Activated naive CD8-positive, alpha-beta T cell treated with anti-CD3 and anti-CD28 coated beads, Interleukin-2, amount 10 ng/mL, durations not matched to agents 7 days and 5 days (primary cell): ENCODE data around the gene CYRIA. TPM values are rescaled to one million over a fixed set of nuclear protein-coding genes. Genes with fewer than 3 reads are reported as not detected.
A peak's percentile ranks its signal among the peaks of the same experiment; 100 is the strongest.

Experiments used
- ATAC-seq: fragments of 150-1000 bp; cut with Tn5 transposase; one replicate; pipeline ENCODE4 v1.10.0; 2021; ENCODE audit warnings: low read depth, moderate library complexity
- POLR2A ChIA-PET: fragments of 350-600 bp; sonication (Branson Sonifier 250); formaldehyde crosslinking; loops from one replicate; lab custom pipeline; 2021; ENCODE audit warnings: antibody characterized with exemption; lab: Charles Lee
- DNase-seq: peaks from one replicate; pipeline ENCODE4 v3.0.0; 2021
- H3K27ac Mint-ChIP-seq: one replicate; pipeline ENCODE4 v1.8.0; 2022; ENCODE audit warnings: mild to moderate bottlenecking, mixed read lengths
- H3K27me3 Mint-ChIP-seq: one replicate; pipeline ENCODE4 v1.8.0; 2022; ENCODE audit warnings: mild to moderate bottlenecking, moderate library complexity, mixed read lengths
- H3K36me3 Mint-ChIP-seq: one replicate; pipeline ENCODE4 v1.8.0; 2021; ENCODE audit warnings: mild to moderate bottlenecking, mixed read lengths
- H3K4me1 Mint-ChIP-seq: one replicate; pipeline ENCODE4 v1.8.0; 2021; ENCODE audit warnings: mixed read lengths
- H3K4me3 Mint-ChIP-seq: one replicate; pipeline ENCODE4 v1.8.0; 2022; ENCODE audit warnings: mild to moderate bottlenecking, moderate library complexity, mixed read lengths
- H3K9me3 Mint-ChIP-seq: one replicate; pipeline ENCODE4 v1.8.0; 2021; ENCODE audit warnings: mixed read lengths
- total RNA-seq, 2 experiments: library from RNA; stranded (reverse); gene quantifications; one replicate each; pipeline ENCODE4 v1.2.3, GENCODE V29; 2021

The CYRIA gene
- total RNA-seq, 2 experiments from 2014 or later, result 1.4 to 2.1 TPM

- Mint-ChIP-seq H3K9me3 (peaks cover 3% of the 10 kb centered on the region), H3K4me3 (no peak overlapping the region), H3K4me1 (no peaks in the 10 kb centered on the region), H3K27ac (no peak overlapping the region), H3K27me3 (no peaks in the 10 kb centered on the region), H3K36me3 (no peaks in the 10 kb centered on the region)
- no peak for ATAC-seq
- POLR2A ChIA-PET, result no interaction called here
- no peak for DNase-seq
These were observed 17.9 kb upstream of the CYRIA start for GRCh38 chr2:16683576-16683975.

GRCh38 chr2:16682431-16683118 lies 16.9 kb upstream of the CYRIA start:
- no peak overlapping the region for H3K4me3 Mint-ChIP-seq
- H3K4me1 Mint-ChIP-seq, result no peaks in the 10 kb centered on the region
- peaks cover 4% of the 10 kb centered on the region for H3K9me3 Mint-ChIP-seq
- DNase-seq, result no peak
- ATAC-seq, result no peak
- H3K36me3 Mint-ChIP-seq, result no peaks in the 10 kb centered on the region
- POLR2A ChIA-PET, result no interaction called here
- no peaks in the 10 kb centered on the region for H3K27me3 Mint-ChIP-seq
- H3K27ac Mint-ChIP-seq, result no peak overlapping the region

- Mint-ChIP-seq H3K27ac (no peak overlapping the region), H3K9me3 (peaks cover 4% of the 10 kb centered on the region), H3K27me3 (no peaks in the 10 kb centered on the region), H3K36me3 (no peaks in the 10 kb centered on the region), H3K4me1 (no peaks in the 10 kb centered on the region), H3K4me3 (no peak overlapping the region)
- DNase-seq (no peak), ATAC-seq (no peak)
- POLR2A ChIA-PET, result no interaction called here
These were observed 15.1 kb upstream of the CYRIA start for GRCh38 chr2:16680781-16681180.

GRCh38 chr2:16680304-16680703 lies 14.7 kb upstream of the CYRIA start:
- no peaks in the 10 kb centered on the region for H3K27me3 Mint-ChIP-seq
- DNase-seq, result no peak
- no peak overlapping the region for H3K4me3 Mint-ChIP-seq
- POLR2A ChIA-PET, result no interaction called here
- no peak overlapping the region for H3K27ac Mint-ChIP-seq
- H3K4me1 Mint-ChIP-seq, result no peaks in the 10 kb centered on the region
- ATAC-seq, result no peak
- H3K36me3 Mint-ChIP-seq, result no peaks in the 10 kb centered on the region
- H3K9me3 Mint-ChIP-seq, result peaks cover 4% of the 10 kb centered on the region

- no peak overlapping the region for H3K27ac Mint-ChIP-seq
- ATAC-seq, result no peak
- no peaks in the 10 kb centered on the region for H3K36me3 Mint-ChIP-seq
- peaks cover 4% of the 10 kb centered on the region for H3K9me3 Mint-ChIP-seq
- DNase-seq, result no peak
- POLR2A ChIA-PET, result no interaction called here
- H3K27me3 Mint-ChIP-seq, result no peaks in the 10 kb centered on the region
- no peak overlapping the region for H3K4me3 Mint-ChIP-seq
- H3K4me1 Mint-ChIP-seq, result no peaks in the 10 kb centered on the region
These were observed 13.3 kb upstream of the CYRIA start for GRCh38 chr2:16678964-16679363.

GRCh38 chr2:16677875-16678274 lies 12.2 kb upstream of the CYRIA start:
- H3K4me1 Mint-ChIP-seq, result no peaks in the 10 kb centered on the region
- POLR2A ChIA-PET, result no interaction called here
- no peak overlapping the region for H3K4me3 Mint-ChIP-seq
- no peaks in the 10 kb centered on the region for H3K36me3 Mint-ChIP-seq
- no peaks in the 10 kb centered on the region for H3K27me3 Mint-ChIP-seq
- ATAC-seq, result no peak
- no peak overlapping the region for H3K27ac Mint-ChIP-seq
- peaks cover 4% of the 10 kb centered on the region for H3K9me3 Mint-ChIP-seq
- no peak for DNase-seq

GRCh38 chr2:16675781-16676180 lies 10.1 kb upstream of the CYRIA start:
- H3K27ac Mint-ChIP-seq, result no peak overlapping the region
- POLR2A ChIA-PET, result no interaction called here

GRCh38 chr2:16674154-16674553 lies 8.5 kb upstream of the CYRIA start:
- H3K27ac Mint-ChIP-seq, result no peak overlapping the region
- DNase-seq, result no peak
- peaks cover 1% of the 10 kb centered on the region for H3K9me3 Mint-ChIP-seq
- POLR2A ChIA-PET, result no interaction called here
- no peak for ATAC-seq
- no peaks in the 10 kb centered on the region for H3K4me1 Mint-ChIP-seq
- no peaks in the 10 kb centered on the region for H3K36me3 Mint-ChIP-seq
- H3K27me3 Mint-ChIP-seq, result no peaks in the 10 kb centered on the region
- H3K4me3 Mint-ChIP-seq, result no peak overlapping the region

More at GRCh38 chr2:16675781-16676180, 10.1 kb upstream of the CYRIA start:
- Mint-ChIP-seq H3K27me3 (no peaks in the 10 kb centered on the region), H3K9me3 (peaks cover 4% of the 10 kb centered on the region), H3K4me3 (no peak overlapping the region), H3K4me1 (no peaks in the 10 kb centered on the region), H3K36me3 (no peaks in the 10 kb centered on the region)
- ATAC-seq, result no peak
- DNase-seq, result no peak

- no peak for DNase-seq
- Mint-ChIP-seq H3K27me3 (peaks cover 10% of the 10 kb centered on the region), H3K9me3 (no peaks in the 10 kb centered on the region), H3K27ac (no peak overlapping the region), H3K4me3 (no peak overlapping the region), H3K4me1 (no peaks in the 10 kb centered on the region), H3K36me3 (no peaks in the 10 kb centered on the region)
- ATAC-seq, result no peak
- POLR2A ChIA-PET, result no interaction called here
These were observed 6.1 kb upstream of the CYRIA start for GRCh38 chr2:16671760-16672159.

GRCh38 chr2:16669388-16669787 lies 3.8 kb upstream of the CYRIA start:
- no peak overlapping the region for H3K4me3 Mint-ChIP-seq
- ATAC-seq (no peak), DNase-seq (no peak)
- POLR2A ChIA-PET, result no interaction called here
- peaks cover 5% of the 10 kb centered on the region for H3K4me1 Mint-ChIP-seq
- H3K36me3 Mint-ChIP-seq, result no peaks in the 10 kb centered on the region
- no peak overlapping the region for H3K27ac Mint-ChIP-seq
- H3K27me3 Mint-ChIP-seq, result peaks cover 29% of the 10 kb centered on the region
- H3K9me3 Mint-ChIP-seq, result no peaks in the 10 kb centered on the region

- Mint-ChIP-seq H3K27me3 (peaks cover 43% of the 10 kb centered on the region), H3K27ac (no peak overlapping the region), H3K4me1 (peaks cover 5% of the 10 kb centered on the region), H3K36me3 (no peaks in the 10 kb centered on the region), H3K4me3 (peak overlapping the region; percentile 75), H3K9me3 (no peaks in the 10 kb centered on the region)
- ATAC-seq (no peak), DNase-seq (no peak)
- POLR2A ChIA-PET, result no interaction called here
These were observed 791 bp upstream of the CYRIA start for GRCh38 chr2:16666449-16666801.

- Mint-ChIP-seq H3K9me3 (no peaks in the 10 kb centered on the region), H3K36me3 (no peaks in the 10 kb centered on the region), H3K4me1 (peaks cover 5% of the 10 kb centered on the region), H3K27me3 (peaks cover 47% of the 10 kb centered on the region), H3K4me3 (peak overlapping the region; percentile 52), H3K27ac (no peak overlapping the region)
- DNase-seq (no peak), ATAC-seq (no peak)
- POLR2A ChIA-PET, result no interaction called here
These were observed 556 bp downstream of the CYRIA start for GRCh38 chr2:16664809-16665747.

- ATAC-seq, result no peak
- POLR2A ChIA-PET, result no interaction called here
- H3K4me3 Mint-ChIP-seq, result peak overlapping the region; percentile 52
- H3K4me1 Mint-ChIP-seq, result peaks cover 5% of the 10 kb centered on the region
- no peaks in the 10 kb centered on the region for H3K9me3 Mint-ChIP-seq
- H3K27me3 Mint-ChIP-seq, result peaks cover 50% of the 10 kb centered on the region
- no peak overlapping the region for H3K27ac Mint-ChIP-seq
- DNase-seq, result no peak
- no peaks in the 10 kb centered on the region for H3K36me3 Mint-ChIP-seq
These were observed 1.4 kb downstream of the CYRIA start for GRCh38 chr2:16664052-16664731.
